IMR-90 (cell line): ENCODE measurements around the gene CFAP61. TPM values are rescaled to one million over a fixed set of nuclear protein-coding genes. Genes with fewer than 3 reads are reported as not detected.

Experiments
- ATAC-seq: fragments of 200-7000 bp; cut with Tn5 transposase; 2 replicates; pipeline ENCODE4 v1.9.1; 2020; ENCODE audit warnings: low read depth, mild to moderate bottlenecking, moderate library complexity
- BruUV-seq: library from RNA; stranded (reverse); fragments of 400-500 nt; replicated peaks from 2 replicates; lab custom pipeline; 2021; lab: Mats Ljungman, UMichigan
- CTCF ChIA-PET: fragments of 300-600 bp; formaldehyde crosslinking; extraction: SDS; loops from one replicate; lab custom pipeline; 2021; ENCODE audit warnings: antibody characterized with exemption; lab: Yijun Ruan, JAX
- POLR2A ChIA-PET: fragments of 300-600 bp; sonication (Branson Sonifier 250); formaldehyde crosslinking; loops from one replicate; lab custom pipeline; 2022; ENCODE audit warnings: antibody characterized with exemption; ENCODE audit not compliant: unreplicated experiment; lab: Charles Lee
- DNase-seq: peaks from one replicate; pipeline ENCODE4 v3.0.0; 2013
- H2AFZ ChIP-seq: replicated peaks from 2 replicates; pipeline ENCODE3; 2013; ENCODE audit warnings: low read length, mild to moderate bottlenecking; ENCODE audit not compliant: poor library complexity
- H2AK5ac ChIP-seq: 2 replicates; pipeline ENCODE4 v1.6.1; 2013; ENCODE audit warnings: low read depth, low read length, inconsistent platforms
- H2AK9ac ChIP-seq: replicated peaks from 2 replicates; pipeline ENCODE3; 2013; ENCODE audit warnings: mild to moderate bottlenecking, low read depth, low read length, moderate library complexity; ENCODE audit not compliant: poor library complexity
- H2BK120ac ChIP-seq: 2 replicates; pipeline ENCODE4 v1.6.1; 2013; ENCODE audit warnings: low read depth, low read length, inconsistent platforms
- H2BK15ac ChIP-seq: 3 replicates; pipeline ENCODE4 v1.6.1; 2013; ENCODE audit warnings: low read depth, low read length, inconsistent platforms
- H2BK20ac ChIP-seq: 2 replicates; pipeline ENCODE4 v1.6.1; 2013; ENCODE audit warnings: low read depth, mild to moderate bottlenecking, inconsistent platforms, low read length, moderate library complexity
- H2BK5ac ChIP-seq: 2 replicates; pipeline ENCODE4 v1.6.1; 2013; ENCODE audit warnings: mild to moderate bottlenecking, low read depth, low read length, inconsistent platforms; ENCODE audit not compliant: poor library complexity, severe bottlenecking
- H3K14ac ChIP-seq: replicated peaks from 2 replicates; pipeline ENCODE4 v1.6.1; 2013; ENCODE audit warnings: low read depth, low read length, inconsistent platforms
- H3K18ac ChIP-seq: 2 replicates; pipeline ENCODE4 v1.6.1; 2013; ENCODE audit warnings: low read depth, low read length, control low read depth
- H3K23ac ChIP-seq: 2 replicates; pipeline ENCODE4 v1.6.1; 2013; ENCODE audit warnings: low read depth, low read length, inconsistent platforms
- H3K27ac ChIP-seq: 2 replicates; pipeline ENCODE4 v1.5.1; 2013; ENCODE audit warnings: mild to moderate bottlenecking, control low read depth, low read length; ENCODE audit not compliant: insufficient read depth
- H3K27me3 ChIP-seq: 2 replicates; pipeline ENCODE4 v1.6.1; 2013; ENCODE audit warnings: low read length; ENCODE audit not compliant: control insufficient read depth, insufficient read depth
- H3K36me3 ChIP-seq: 2 replicates; pipeline ENCODE4 v1.6.1; 2013; ENCODE audit warnings: low read length, mixed read lengths; ENCODE audit not compliant: control insufficient read depth, insufficient read depth
- H3K4ac ChIP-seq: 2 replicates; pipeline ENCODE4 v1.6.1; 2013; ENCODE audit warnings: low read depth, low read length, inconsistent platforms
- H3K4me1 ChIP-seq: 2 replicates; pipeline ENCODE4 v1.6.1; 2013; ENCODE audit warnings: low read length, mixed read lengths; ENCODE audit not compliant: control insufficient read depth, insufficient read depth
- H3K4me2 ChIP-seq: 2 replicates; pipeline ENCODE4 v1.6.1; 2013; ENCODE audit warnings: low read depth, mild to moderate bottlenecking, control low read depth, low read length, moderate library complexity
- H3K4me3 ChIP-seq: 2 replicates; pipeline ENCODE4 v1.5.1; 2013; ENCODE audit warnings: low read depth, mild to moderate bottlenecking, control low read depth, low read length, moderate library complexity; ENCODE audit not compliant: insufficient read depth
- H3K56ac ChIP-seq: 2 replicates; pipeline ENCODE4 v1.6.1; 2013; ENCODE audit warnings: low read length, inconsistent platforms; ENCODE audit not compliant: insufficient read depth; ENCODE audit errors: extremely low read depth
- H3K79me1 ChIP-seq, 2 experiments: 2 replicates each; pipeline ENCODE4 v1.6.1; 2013; ENCODE audit warnings: low read length in 2 of 2, inconsistent platforms in 1 of 2, low read depth in 1 of 2
- H3K9ac ChIP-seq: 2 replicates; pipeline ENCODE4 v1.6.1; 2013; ENCODE audit warnings: low read depth, low read length, control low read depth
- H3K9me1 ChIP-seq: 2 replicates; pipeline ENCODE4 v1.6.1; 2013; ENCODE audit warnings: low read length, inconsistent platforms; ENCODE audit not compliant: insufficient read depth
- H3K9me3 ChIP-seq: 2 replicates; pipeline ENCODE4 v1.6.1; 2013; ENCODE audit warnings: low read length; ENCODE audit not compliant: control insufficient read depth, insufficient read depth
- H4K20me1 ChIP-seq: 2 replicates; pipeline ENCODE4 v1.6.1; 2013; ENCODE audit warnings: low read length, inconsistent platforms; ENCODE audit not compliant: insufficient read depth
- H4K5ac ChIP-seq: 2 replicates; pipeline ENCODE4 v1.6.1; 2013; ENCODE audit warnings: mild to moderate bottlenecking, low read depth, low read length, control low read depth
- H4K8ac ChIP-seq, 2 experiments: 2 replicates each; pipeline ENCODE4 v1.6.1; 2013; ENCODE audit warnings: low read depth in 2 of 2, low read length in 2 of 2, control low read depth in 1 of 2, inconsistent platforms in 1 of 2
- H4K91ac ChIP-seq: 2 replicates; pipeline ENCODE4 v1.6.1; 2013; ENCODE audit warnings: low read depth, low read length, inconsistent platforms; ENCODE audit not compliant: insufficient read depth
- CHD1 ChIP-seq: IDR thresholded peaks from 2 replicates; pipeline ENCODE4 v1.6.1; 2012; ENCODE audit warnings: low read depth, low read length, improper control_type of control experiment
- USF2 ChIP-seq: fragments of 150-350 bp; IDR thresholded peaks from 2 replicates; pipeline ENCODE4 v1.6.1; 2017; ENCODE audit warnings: mild to moderate bottlenecking, antibody characterized with exemption, low read length, low read depth
- WGBS, 2 experiments: methylation state at CpG; one replicate each; pipeline versions ENCODE4 v1.1.5 to v1.1.7; 2013; ENCODE audit warnings: missing lambda C conversion rate in 2 of 2; ENCODE audit not compliant: insufficient read length in 1 of 2; ENCODE audit errors: extremely low coverage in 2 of 2; 5-methylcytosine and 5-hydroxymethylcytosine counted together
- dilution Hi-C: fragments of 300-500 bp; cut with HindIII; formaldehyde crosslinking; loops from one replicate; pipeline ENCODE4 v1.14.3; 2018; ENCODE audit warnings: low sequenced_read_pairs; ENCODE audit not compliant: unreplicated experiment
- in situ Hi-C: fragments of 300-500 bp; cut with MboI; formaldehyde crosslinking; loops from 3 replicates; pipeline ENCODE4 v1.14.3; 2019; ENCODE audit warnings: low sequenced_read_pairs, inconsistent platforms, mixed read lengths
- intact Hi-C: fragments of 100-400 bp; cut with micrococcal nuclease; formaldehyde crosslinking; loops from 2 replicates; pipeline ENCODE4 v1.10.0; 2022
- polyA plus RNA-seq, 3 experiments: library from polyadenylated mRNA; depleted of rRNA; stranded (reverse); fragments of >200 nt; gene quantifications; 2 replicates each; pipeline ENCODE4 v1.2.3, GENCODE V29; 2012; ENCODE audit warnings: low replicate concordance in 1 of 3
- total RNA-seq: library from RNA; depleted of rRNA; stranded (reverse); fragments of >200 nt; gene quantifications from 2 replicates; pipeline ENCODE4 v1.2.3, GENCODE V29; 2012
- TF ChIP-seq, protein P1 (sequence below): fragments of 150-350 bp; IDR thresholded peaks from 2 replicates; pipeline ENCODE4 v1.6.1; 2016; ENCODE audit warnings: low read depth, mild to moderate bottlenecking, low read length, moderate library complexity, borderline replicate concordance

The CFAP61 gene
- total and polyA plus RNA-seq, 2 of the 4 experiments (the other 2 are of a cell fraction), result 0.07 TPM; not detected in 1

GRCh38 chr20:20150241-20150640, 97.9 kb downstream of the CFAP61 start:
- Histone ChIP-seq H3K36me3 (no peaks in the 10 kb centered on the region), H3K9me3 (no peaks in the 10 kb centered on the region), H3K18ac (no peak overlapping the region), H3K14ac (no peak overlapping the region), H2BK5ac (no peak overlapping the region), H2BK120ac (no peak overlapping the region), H3K9me1 (no peaks in the 10 kb centered on the region), H2AFZ (no peak overlapping the region), H2BK20ac (no peak overlapping the region), H3K9ac (no peak overlapping the region), H2BK15ac (no peak overlapping the region), H3K4me2 (no peak overlapping the region), H4K20me1 (no peaks in the 10 kb centered on the region), H3K79me1 (no peaks in the 10 kb centered on the region), H2AK9ac (no peak overlapping the region), H3K4ac (no peak overlapping the region), H2AK5ac (no peak overlapping the region), H3K23ac (no peak overlapping the region), H4K8ac (no peak overlapping the region), H4K5ac (no peak overlapping the region), H3K27ac (no peak overlapping the region), H3K27me3 (no peaks in the 10 kb centered on the region), H3K4me3 (no peak overlapping the region), H3K56ac (no peak overlapping the region), H4K91ac (no peak overlapping the region), H3K4me1 (no peaks in the 10 kb centered on the region)
- DNase-seq (no peak), ATAC-seq (no peak)
- TF ChIP-seq, protein P1, sequence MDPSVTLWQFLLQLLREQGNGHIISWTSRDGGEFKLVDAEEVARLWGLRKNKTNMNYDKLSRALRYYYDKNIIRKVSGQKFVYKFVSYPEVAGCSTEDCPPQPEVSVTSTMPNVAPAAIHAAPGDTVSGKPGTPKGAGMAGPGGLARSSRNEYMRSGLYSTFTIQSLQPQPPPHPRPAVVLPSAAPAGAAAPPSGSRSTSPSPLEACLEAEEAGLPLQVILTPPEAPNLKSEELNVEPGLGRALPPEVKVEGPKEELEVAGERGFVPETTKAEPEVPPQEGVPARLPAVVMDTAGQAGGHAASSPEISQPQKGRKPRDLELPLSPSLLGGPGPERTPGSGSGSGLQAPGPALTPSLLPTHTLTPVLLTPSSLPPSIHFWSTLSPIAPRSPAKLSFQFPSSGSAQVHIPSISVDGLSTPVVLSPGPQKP, result no peak
- no peak for TF ChIP-seq USF2
- no peak for TF ChIP-seq CHD1
- WGBS, 2 experiments, result 0% methylated on average over 1 of the region's 2 CpGs; no CpG with 5 or more reads in 1 of the 2 experiments
- intact Hi-C loops, result no loop called here
- no TSS peak for BruUV-seq
- in situ Hi-C loops, result no loop called here
- ChIA-PET POLR2A (no interaction called here), CTCF (no interaction called here)
- dilution Hi-C loops, result no loop called here
